HG03039 (cell line): ENCODE data around the gene XYLT2.
A peak's percentile ranks its signal among the peaks of the same experiment; 100 is the strongest.

Experiments
- ATAC-seq: cut with Tn5 transposase; IDR thresholded peaks from one replicate; pipeline ENCODE4 v1.9.1; 2021; ENCODE audit warnings: mild to moderate bottlenecking, moderate library complexity; ENCODE audit not compliant: unreplicated experiment

Gene XYLT2

DNA sequence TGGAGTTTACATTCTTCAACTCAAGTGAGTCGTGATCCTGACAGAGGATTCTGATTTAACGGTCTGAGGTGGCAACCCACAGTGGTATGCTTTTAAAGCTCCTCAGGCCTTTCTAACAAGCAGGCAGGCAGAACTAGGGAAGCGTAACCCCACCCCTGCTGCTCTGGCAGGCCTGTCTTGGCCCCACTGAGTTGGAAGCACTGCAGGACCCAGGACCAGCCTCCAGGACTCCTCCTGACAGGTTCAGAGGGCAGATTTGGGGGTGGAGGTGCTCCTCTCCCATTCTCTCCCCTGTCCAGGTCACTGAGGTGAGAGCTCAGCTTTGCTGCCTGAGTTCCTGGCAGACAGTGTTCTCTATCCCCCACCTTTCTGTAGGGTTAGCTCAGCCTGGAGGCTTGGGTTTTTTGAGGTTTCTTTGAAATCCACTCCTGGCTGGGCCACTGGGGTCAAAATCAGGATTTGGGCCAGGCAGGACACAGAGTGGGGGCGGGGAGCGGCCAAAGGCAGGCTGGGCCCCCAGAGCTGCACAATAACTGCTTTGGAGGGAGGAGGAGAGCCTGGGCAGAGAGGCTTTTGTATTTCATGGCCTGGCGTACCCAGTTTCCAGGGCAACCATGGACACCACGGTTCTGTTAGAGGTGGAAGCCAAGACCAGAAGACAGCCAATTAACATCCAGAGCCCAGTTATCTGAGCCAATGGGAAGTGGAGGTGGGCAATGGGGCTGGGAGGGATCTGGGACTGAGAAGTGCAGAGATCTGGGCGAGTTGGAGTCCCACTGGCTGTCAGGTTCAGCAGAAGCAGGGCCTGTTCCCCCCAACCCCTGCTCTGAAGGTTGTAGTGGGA is 17.5 kb downstream of the XYLT2 start:
- ATAC-seq: no peak

DNA sequence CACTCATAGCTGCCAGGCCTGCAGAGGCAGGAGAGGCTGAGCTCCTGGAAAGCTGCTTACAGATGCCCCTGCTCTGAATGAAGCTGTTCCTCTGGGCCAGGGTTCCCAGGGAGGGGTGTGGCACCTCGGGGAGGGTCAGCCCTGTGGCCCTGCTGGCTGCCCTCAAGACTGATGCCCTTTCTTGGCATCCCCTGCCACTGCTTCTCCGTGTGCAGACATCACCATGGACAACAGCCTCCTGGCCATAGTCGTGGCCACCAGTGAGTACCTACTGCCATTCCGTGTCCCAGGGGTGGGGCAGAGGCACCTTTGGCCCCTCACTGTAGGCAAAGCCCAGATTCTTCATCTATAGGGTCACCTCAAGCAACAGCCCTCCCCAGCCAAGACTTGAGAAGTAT is 18.1 kb downstream of the XYLT2 start:
- ATAC-seq: no peak

DNA sequence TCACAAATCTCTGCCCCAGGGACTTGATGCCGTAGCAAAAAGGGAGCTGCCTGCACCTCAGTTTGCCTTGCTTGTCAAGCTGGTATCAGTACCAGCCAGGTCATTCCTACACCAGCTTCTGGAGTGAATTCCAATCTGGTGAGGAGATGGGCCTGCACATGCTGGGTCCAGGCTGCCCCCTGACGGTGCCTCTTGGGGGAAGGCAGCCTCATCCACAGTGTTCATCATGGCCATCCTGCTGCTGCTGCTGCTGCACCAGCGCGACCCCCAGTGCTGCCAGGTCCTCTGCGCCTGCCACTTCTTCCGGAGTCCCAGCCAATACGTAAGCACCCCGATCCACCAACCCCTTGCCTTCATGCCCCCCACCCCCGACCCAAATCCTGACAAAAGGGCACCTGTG is 18.8 kb downstream of the XYLT2 start:
- no peak for ATAC-seq

DNA sequence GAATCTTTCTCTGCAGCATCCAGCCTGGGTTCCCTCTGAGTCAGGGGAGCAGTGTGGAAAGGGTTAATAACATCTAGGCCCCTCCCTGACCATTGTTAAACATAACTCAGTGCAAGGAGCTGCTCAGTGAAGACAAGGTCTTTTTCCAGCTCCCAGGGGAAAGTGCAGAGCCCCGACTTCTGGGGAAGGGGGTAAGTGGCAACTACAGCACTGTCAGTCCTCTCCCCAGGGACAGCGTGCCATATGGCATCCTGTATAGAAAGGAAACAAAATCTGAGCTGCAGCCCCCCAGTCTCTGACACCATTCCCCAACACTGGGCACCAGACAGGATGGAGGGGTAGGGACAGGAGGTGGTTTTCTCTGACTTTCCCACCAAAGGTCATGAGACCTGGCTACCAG is 19.2 kb downstream of the XYLT2 start:
- ATAC-seq: no peak

DNA sequence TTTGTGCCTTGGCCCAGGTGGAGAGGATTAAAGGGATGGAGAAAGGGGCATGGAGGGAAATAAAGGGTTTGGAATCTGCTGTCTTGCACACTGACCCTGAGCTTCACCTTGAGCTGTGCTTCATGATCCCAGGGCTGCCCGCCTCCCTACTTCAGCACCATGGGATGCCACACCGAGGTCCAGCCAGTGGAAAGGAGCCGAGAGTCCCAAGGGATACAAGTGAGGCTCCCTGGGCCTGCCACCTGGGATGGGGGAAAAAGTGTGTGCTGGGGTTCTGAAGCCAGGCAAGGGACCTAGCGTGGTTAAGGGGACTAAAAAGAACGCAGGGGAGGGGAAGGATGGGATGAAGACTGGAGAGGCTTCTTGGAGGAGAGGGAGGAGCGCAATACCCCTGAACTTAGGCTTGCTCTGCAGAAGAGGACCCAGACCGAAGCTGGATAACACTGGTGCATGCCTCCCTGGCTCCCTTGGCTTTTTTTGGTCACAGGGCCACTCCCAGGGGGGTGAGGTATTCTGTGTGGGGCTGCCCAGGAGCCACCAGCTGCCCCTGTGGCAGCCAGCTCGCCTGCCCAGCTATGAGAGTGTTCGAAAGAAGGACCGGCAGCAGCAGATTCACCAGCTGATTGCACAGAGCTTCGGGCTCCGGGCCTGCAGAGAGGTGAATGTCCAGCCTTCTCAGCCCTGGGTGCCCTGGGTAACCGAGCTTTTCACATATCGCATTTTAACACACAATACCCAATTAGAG is 19.9 kb downstream of the XYLT2 start:
- ATAC-seq: no peak

GRCh38 chr17:50367401-50367800 is 21.5 kb downstream of the XYLT2 start:
- ATAC-seq: no peak

DNA sequence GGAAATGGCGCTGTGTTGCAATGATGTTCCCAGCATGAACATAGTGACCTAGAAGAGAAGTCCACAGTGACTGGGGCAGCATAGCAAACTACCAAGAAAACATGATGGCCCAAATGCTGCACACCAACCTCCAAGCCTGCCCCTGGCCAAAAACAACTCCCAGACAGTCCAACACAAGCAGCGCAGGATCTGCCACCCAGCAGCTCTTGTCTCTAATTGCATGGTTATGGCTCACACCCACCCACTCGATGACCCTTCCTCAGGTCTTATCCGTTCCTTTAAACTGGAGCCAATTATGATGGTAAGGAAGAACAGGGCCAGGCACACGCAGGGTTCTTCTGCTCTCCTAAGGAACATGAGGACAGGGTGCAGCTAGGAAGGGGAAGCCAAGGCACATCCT is 24.1 kb downstream of the XYLT2 start:
- ATAC-seq: no peak

- no peak for ATAC-seq
Observed at GRCh38 chr17:50371526-50371925, 25.6 kb downstream of the XYLT2 start.

DNA sequence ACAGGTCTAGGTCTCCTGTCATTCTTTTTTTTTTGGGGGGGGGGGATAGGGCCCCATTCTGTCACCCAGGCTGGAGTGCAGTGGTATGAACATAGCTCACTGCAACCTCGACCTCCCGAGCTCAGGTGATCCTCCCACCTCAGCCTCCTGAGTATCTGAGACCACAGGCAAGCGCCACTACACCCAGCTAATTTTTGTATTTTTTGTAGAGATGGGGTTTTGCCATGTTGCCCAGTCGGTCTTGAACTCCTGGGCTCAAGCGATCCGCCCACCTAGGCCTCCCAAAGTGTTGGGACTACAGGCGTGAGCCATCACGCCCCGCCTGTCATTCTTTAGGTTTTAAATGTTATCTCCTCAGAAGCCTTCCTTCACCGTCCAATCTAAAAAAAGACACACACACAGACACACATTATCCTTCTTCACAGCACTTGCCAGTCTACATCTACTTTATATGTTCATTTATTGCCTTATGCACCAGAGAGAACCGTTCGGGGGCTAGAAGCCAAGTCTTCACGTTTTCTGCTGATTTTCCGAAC is 26.4 kb downstream of the XYLT2 start:
- no peak for ATAC-seq

DNA sequence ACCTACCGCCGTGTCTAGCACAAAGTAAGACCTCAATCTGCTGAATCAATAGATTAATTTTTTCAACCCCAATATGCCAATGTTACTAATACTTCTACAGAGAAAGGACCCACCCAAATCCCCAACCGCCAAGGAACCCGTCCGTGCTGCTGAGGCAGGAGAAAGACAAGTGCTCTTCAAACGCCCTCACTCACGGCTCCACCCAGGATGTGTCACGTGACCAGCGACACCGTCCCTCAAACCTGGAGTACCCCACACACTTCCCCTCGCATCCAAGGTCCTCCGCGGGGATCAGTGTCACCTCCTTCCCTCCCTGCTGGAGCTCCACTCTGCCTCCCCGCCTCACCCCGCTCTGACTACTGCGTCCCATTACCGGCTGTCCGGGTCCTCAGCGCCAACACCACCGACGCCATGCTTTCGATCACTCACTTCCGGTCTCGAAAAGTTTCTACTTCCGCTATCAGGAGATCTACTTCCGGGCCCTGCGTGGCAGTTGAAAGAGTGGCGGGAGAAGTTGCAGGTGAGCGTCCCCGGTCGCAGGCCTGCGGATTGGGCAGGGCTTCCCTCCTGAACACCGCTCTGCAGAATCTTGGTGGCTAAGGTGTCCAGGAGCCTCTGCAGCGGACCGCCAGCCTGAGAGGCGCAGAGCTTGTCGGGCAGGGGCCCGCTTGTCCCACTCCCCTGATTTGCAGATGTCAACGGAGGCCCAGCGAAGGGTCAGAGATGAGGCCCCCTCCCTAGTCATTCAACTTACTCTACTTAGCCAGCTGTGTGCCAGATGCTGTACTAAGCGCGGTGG is 27.0 kb downstream of the XYLT2 start, which contains the start of the genes EME1 and MRPL27:
Gene EME1, plus strand, starts transcription at position 472 of the 799 bp plus-strand sequence. CDS start 1,980 bp downstream, outside the sequence.
Gene MRPL27, minus strand, starts transcription at position 427 of the 799 bp plus-strand sequence. Its CDS starts 14 bp downstream, at position 413.
- ATAC-seq: peak; percentile 79

DNA sequence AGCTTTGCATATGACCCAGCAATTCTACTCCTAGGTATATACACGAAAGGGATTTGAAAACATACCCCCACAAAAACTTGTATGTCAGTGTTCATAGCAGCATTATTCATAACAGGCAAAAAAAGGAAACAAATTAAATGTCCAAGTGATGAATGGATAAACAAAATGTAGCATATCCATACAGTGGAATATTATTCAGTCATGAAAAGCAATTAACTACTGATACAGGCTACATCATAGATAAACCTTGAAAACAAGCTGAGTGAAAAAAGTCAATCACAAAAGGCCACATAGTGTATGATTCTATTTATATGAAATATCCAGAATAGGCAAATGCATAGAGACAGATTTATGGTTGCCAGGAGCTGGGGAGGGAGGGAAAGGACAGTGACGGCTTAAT is 27.8 kb downstream of the XYLT2 start:
- ATAC-seq: no peak

DNA sequence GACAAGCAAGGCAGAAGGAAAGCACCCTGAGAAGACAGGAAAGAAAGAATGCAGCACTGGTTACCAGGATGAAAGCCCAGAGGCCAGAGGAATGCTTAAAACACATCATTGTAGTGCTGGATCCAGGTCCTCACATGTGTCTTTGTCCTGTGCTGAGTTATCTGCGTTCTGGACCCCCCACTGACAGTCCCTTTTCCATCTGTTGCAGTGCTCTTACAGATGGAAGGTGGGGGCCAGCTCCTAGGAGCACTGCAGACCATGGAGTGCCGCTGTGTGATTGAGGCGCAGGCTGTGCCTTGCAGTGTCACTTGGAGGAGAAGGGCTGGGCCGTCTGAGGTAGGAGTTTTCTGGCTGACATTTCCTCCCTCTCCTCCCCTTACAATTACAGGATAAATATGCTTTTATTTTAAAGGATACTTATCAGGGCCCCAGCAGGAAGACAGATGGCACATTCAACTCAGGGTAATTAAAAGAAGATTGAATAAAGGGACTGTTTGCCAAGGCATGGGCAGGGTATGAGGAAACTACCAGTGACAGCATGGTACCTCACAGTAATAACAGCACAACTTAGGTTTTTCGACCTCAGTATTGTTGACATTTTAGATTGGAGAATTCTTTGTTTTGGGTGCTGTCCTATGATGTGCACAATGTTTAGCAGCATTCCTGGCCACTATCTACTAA is 30.1 kb downstream of the XYLT2 start:
- ATAC-seq: no peak

DNA sequence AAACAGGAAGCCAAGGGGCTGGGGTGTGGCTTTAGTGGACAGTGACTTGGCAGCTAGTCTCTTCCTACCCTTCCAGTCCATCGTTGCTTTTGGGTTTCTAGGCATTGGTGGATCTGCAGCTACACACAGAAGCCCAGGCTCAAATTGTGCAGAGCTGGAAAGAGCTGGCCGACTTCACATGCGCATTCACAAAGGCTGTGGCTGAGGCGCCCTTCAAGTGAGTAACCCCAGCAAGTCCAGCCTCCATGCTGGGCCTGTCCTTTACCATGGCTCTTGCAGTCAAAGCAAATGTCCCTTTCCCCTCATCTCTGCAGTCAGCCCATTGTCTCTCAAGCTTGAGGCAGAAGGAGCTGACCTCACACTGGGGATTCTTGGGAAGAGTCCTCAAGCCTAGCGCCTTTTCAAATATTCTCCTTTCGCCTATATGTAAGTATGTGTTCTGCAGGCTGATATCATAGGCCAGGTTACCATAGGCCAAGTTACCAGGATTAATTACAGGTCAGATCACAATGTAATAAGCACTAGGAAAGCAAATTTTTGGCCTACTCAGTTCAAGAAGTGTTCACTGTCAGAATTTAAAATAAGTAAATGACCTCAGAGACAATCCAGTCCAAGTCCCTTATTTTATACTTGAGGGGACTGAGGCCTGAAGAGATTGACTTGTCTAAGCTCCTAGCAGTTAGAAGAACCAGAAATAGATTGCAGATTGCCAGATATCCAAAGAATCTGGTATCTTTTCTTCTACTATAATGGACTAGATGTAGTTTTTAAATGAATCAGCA is 33.6 kb downstream of the XYLT2 start:
- ATAC-seq: no peak

GRCh38 chr17:50380369-50381259 is 34.7 kb downstream of the XYLT2 start:
- no peak for ATAC-seq

DNA sequence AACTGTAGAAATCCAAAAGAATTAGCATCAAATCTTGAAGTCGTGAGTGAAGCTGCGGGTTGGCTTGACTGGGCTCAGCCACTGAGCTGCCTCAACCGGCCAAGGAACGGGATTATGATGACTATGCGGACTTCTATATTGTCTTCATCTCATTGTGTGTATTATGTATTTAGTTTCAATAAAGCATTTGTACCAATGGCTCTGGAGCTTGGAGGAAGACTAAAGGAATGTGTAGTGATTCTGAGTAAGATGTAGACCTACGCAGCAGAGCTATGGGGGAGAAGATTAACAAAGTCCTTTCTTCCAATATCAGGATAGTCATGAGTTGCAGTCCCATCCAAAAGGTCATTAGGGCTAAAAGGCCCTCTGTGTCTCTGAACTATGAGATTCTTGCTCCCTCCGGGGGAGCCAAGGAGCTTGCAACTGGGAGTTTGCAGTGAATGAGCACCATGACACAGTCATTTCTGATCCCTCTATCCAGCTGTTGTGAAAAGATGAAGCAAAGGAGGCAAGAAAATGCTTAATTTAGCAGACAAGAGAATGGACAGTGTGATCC is 35.4 kb downstream of the XYLT2 start:
- ATAC-seq: no peak

DNA sequence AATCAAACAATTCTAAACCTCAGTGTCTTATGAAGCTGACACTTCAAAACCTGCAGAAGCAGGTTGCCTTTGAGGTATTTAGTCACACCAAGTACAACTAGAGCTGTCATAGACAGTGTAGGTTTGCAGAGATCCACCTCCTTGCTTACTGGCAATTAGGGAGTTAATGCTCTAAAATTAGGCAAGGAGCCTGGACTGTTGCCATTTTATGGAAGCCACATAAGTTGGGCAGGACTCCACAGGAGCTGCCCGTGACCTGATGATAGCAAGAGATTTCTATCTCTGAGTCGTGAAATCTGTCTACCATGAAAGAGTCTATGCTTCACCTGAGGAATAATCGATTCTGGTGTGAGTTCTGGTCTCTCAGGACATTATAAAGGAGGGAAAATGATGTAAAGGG is 36.0 kb downstream of the XYLT2 start:
- no peak for ATAC-seq

GRCh38 chr17:50382931-50383330 is 37.0 kb downstream of the XYLT2 start:
- no peak for ATAC-seq

DNA sequence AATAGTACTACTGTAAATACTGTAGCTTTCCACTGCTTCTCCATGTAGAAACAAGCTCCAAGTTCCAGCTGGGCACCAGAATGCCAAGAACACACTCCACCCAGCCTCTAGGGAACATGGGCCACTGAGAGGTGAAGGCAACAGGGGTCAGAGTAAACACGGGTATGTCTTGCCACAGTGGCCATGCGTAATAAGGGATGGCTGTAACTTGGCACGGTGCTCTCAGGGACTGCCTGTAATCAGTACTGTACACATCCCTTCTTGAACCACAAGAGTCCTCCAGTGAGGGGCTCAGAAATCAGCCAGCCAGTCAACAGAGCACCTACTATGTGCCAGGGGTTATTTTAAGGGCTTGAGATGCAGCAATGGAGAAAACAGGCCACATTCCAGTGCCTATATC is 40.6 kb downstream of the XYLT2 start:
- no peak for ATAC-seq
